ENCODE measurements around the gene RGS17.

Gene RGS17

DNA sequence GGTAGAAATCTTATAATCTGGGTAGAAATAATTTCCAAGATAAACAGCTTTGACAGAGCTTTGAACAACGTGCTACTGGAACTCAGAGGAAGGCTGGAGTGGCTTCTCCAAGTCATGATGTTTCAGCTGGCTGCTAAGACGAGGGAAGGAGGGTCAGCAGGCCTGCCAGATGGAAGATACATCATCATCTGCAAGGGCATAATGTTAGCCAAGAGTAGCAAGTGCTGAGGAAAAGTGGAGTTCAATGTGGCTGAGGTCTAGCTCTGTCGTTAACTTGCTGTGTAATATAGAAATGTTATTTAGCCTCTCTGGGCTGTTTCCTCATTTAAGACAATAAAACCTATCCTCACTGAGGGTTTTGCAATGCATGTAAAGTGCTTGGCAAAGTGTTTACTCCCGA lies 35.1 kb downstream of the RGS17 start:
- TF ChIP-seq, protein P1, sequence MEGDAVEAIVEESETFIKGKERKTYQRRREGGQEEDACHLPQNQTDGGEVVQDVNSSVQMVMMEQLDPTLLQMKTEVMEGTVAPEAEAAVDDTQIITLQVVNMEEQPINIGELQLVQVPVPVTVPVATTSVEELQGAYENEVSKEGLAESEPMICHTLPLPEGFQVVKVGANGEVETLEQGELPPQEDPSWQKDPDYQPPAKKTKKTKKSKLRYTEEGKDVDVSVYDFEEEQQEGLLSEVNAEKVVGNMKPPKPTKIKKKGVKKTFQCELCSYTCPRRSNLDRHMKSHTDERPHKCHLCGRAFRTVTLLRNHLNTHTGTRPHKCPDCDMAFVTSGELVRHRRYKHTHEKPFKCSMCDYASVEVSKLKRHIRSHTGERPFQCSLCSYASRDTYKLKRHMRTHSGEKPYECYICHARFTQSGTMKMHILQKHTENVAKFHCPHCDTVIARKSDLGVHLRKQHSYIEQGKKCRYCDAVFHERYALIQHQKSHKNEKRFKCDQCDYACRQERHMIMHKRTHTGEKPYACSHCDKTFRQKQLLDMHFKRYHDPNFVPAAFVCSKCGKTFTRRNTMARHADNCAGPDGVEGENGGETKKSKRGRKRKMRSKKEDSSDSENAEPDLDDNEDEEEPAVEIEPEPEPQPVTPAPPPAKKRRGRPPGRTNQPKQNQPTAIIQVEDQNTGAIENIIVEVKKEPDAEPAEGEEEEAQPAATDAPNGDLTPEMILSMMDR (IDR thresholded peaks at IDR 0.05; ENCODE audit: low read depth, low read length, missing control alignments), result no peak
- no peak overlapping the region for H3K4me3 ChIP-seq (replicated peaks; ENCODE audit: low read depth, low read length)
- DNase-seq (ENCODE audit: extremely low read depth, low read depth), result no peak

DNA sequence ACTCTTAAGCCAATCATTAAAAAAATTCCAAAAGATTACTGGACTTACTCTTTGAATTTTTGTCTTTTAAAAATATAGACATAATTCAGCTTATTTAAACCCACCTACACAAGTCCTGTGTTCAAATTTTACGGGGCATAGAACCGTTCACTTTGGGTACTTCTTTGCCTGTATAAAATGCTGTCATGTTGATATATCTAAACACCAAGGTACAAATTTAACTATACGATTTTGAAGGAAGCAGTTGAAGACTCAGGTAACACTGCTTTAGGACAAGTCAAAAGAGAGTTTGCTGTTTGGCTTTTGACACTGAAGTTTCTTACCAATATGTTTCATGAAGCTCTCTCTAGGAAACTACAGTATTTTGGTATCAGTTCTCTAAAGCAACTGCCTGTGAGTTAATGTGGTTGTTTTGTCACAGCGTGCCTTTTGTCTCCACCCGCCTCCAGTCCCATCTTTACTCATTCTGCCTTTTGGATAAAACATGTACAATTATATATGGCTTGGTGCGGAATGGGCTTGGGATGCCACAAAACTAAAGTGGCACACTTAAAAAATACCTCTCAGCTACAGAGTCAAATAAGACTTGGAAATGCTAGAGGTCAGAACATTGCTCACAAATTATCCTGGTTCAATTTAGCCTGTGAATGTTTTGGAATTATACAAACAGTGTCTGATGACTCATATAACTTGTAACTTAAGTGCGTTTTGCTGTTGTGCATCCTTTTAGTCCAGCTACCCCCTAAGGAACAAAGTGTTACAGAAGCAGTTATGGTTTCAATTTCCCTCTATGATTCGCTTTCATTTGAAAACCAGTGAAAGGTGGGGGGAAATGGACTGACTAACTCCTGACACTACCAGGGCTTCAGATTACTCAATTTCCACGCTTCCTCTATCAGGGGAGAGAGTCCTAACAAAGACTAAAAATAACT lies 38.7 kb downstream of the RGS17 start:
- DNase-seq (ENCODE audit: extremely low read depth, low read depth), result peak; percentile 79
- TF ChIP-seq, protein P1 (IDR thresholded peaks at IDR 0.05; ENCODE audit: low read depth, low read length, missing control alignments), result no peak
- no peak overlapping the region for H3K4me3 ChIP-seq (replicated peaks; ENCODE audit: low read depth, low read length)

DNA sequence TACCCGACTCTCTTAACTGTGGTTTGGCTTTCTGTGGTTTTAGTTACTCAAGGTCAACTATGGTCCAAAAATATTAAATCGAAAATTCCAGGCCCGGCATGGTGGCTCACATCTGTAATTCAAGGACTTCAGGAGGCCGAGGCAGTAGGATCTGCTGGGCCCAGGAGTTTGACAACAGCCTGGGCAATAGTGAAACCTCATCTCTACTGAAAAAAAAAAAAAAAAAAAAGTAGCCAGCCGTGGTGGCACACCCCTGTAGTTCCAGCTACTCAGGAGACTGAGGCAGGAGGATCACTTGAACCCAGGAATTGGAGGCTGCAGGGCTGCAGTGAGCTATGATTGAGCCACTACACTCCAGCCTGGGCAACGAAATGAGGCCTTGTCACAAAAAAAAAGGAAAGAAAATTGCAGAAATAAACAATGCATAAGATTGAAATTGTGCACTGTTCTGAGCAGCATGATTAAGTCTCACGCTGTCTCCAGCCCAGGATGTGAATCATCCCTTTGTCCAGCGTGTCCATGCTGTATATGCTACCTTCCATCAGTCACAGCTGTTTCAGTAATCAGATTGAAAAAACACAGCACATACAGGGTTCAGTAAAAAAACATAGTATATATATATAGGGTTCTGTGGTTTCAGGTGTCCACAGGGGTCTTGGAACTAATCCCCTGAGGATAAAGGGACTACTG lies 40.7 kb downstream of the RGS17 start:
- peak; percentile 61 for DNase-seq (ENCODE audit: extremely low read depth, low read depth)
- TF ChIP-seq, protein P1 (IDR thresholded peaks at IDR 0.05; ENCODE audit: low read depth, low read length, missing control alignments), result no peak
- no peak overlapping the region for H3K4me3 ChIP-seq (replicated peaks; ENCODE audit: low read depth, low read length)

DNA sequence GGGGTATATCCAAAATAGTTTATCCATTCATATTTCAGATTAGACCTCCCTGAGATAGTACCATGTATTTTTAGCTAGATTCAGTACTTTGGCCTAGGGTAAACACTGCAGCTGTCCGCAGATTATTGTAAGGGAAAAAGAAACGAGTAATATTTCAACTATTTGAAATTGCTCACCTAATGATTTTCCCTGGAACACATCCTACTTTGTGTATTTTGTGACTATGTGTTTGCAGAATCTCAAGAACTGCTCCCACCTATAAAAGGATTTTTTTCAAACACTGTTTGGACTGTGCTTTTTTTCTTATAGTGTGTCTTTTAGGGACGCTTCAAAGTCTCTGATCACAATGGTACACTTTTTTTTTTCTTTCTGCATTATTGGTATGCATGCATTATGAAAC lies 42.3 kb downstream of the RGS17 start:
- no peak overlapping the region for H3K4me3 ChIP-seq (replicated peaks; ENCODE audit: low read depth, low read length)
- no peak for DNase-seq (ENCODE audit: extremely low read depth, low read depth)
- TF ChIP-seq, protein P1 (IDR thresholded peaks at IDR 0.05; ENCODE audit: low read depth, low read length, missing control alignments), result no peak

DNA sequence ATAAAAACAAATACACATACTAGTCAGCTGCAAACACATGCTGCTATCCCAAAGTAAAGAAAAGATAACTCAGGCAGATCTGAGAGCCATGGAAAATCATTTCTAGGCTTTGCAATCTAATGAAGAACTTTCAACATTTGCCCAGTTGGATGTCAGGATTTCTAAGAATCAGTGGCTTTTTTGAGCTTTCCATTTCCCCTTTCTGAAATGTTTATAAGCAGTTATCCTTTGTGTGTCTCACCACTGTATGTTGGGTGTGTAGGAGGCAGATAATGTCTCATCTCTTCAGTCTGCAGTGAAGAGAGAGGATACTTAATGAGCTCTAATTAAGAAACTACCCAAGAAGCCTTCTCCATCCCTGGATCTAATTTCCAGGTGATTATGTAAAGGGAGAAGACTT lies 43.6 kb downstream of the RGS17 start:
- TF ChIP-seq, protein P1 (IDR thresholded peaks at IDR 0.05; ENCODE audit: low read depth, low read length, missing control alignments), result no peak
- H3K4me3 ChIP-seq (replicated peaks; ENCODE audit: low read depth, low read length), result no peak overlapping the region
- no peak for DNase-seq (ENCODE audit: extremely low read depth, low read depth)

DNA sequence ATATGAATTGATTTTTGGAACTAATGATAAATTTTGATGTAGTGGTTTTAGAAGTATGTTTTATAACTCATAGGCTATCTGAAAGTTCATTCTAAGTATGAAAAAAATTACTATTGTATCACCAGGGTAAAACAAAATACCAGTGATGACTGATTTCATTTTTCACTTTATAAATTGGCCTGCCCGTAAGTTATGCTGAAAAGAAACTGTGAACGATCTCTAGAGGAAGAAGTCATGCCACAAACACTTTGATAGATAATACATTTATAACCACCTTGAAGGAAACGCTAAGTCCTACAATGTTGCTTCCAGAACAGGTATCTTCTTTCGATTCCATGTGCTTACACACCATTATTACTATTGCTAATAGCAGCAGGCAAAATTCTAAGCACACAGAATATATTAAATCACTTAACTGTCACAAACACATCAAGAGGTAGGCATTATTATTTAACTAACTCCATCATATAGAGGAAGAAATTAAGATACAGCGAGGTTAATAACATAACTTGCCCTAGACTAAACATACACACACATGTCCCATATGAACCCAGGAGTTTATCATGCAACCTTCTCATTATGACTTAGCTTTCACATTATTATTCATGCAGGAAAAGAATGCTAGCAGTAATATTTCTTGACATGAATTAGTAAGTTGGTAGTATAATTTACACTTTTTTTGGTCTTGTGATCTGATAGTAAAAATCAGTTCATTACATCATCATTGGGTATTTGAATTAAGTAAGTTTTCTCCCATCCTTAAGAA lies 44.7 kb downstream of the RGS17 start:
- TF ChIP-seq, protein P1 (IDR thresholded peaks at IDR 0.05; ENCODE audit: low read depth, low read length, missing control alignments), result no peak
- no peak overlapping the region for H3K4me3 ChIP-seq (replicated peaks; ENCODE audit: low read depth, low read length)
- DNase-seq (ENCODE audit: extremely low read depth, low read depth), result no peak

Measured in HFF-Myc (cell line).